Ramos (cell line): ENCODE data around the gene PLCL1.

ENCODE experiments used
- in situ Hi-C: fragments of 300-500 bp; cut with MboI; formaldehyde crosslinking; loops from one replicate; pipeline ENCODE4 v1.14.3; 2022; ENCODE audit warnings: low sequenced_read_pairs; ENCODE audit not compliant: unreplicated experiment

PLCL1 gene

DNA sequence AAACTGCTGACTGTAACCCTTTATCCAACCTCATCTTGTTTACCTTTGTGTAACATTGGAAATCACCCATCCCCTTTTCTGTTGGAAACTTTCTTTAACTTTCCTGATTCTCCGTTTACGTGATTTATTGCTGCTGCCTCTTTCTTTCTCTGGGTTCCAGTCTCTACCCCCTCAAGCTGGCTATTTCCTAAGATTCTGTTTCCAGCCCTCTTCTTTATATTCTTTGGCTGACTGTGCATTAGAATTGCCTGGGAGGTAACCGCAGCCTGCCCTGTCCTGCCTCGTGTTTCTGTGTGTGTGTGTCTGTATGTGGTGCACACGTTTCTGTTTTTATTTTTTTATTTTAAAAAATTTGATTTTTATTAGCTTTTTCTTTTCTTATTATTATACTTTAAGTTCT is 229.2 kb downstream of the PLCL1 start:
- in situ Hi-C loops = no loop called here

DNA sequence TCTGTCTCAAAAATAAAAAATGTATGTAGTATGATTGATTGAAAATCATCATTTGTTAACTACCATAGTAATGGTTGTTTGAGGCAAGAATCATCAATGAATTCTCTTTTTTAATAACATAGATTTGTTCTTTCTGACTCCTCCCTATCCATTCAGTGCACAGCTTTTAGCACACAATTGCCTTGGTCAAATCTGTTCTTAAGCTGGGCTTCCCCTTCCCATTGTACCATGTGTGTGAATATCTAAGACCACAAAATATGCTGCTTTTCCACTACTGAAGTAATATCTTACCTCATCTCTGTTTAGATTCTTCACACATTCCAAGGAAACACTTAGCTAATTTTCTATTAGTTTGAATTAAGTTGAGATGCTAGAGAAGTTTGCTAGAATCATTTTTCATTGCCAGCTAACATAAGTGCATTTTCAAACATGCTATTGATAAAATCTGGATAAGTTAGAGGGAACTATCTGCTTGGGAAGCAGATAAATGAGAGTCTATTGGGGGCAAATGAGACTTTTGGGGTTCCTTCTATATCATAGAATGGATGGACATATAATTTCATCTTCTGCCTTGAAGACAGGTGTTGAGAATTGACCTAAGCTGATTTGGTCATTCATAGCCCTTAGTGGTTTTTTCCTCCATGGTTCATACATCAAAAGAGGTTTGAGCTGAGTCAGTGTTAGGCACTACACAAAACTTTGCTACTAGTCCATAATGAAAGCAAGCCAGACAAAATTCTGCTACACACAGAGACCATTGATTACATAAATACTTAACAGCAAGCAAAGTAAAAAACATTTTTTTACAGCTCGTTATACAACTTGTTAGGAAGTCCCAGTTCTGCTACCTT is 231.9 kb downstream of the PLCL1 start:
- in situ Hi-C loops = no loop called here

DNA sequence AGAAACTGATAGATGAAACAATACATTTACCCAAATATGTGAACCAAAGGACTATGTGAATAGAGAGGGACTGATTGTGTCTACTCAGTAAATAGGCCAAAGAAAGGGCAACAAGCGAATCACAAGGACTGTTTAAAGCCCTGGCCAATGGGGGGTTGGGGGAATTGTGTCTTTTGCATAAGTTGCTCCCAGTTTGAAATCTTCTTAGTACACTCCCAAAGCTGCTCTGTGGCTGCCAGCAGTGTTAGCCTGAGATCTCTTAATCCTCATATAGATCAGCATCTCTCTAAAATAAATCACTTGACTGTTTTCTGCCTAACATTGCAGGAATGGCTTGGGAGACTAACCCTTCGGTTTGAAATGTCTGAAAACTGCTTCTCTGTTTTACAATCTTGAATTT is 236.4 kb downstream of the PLCL1 start:
- in situ Hi-C loops = no loop called here

DNA sequence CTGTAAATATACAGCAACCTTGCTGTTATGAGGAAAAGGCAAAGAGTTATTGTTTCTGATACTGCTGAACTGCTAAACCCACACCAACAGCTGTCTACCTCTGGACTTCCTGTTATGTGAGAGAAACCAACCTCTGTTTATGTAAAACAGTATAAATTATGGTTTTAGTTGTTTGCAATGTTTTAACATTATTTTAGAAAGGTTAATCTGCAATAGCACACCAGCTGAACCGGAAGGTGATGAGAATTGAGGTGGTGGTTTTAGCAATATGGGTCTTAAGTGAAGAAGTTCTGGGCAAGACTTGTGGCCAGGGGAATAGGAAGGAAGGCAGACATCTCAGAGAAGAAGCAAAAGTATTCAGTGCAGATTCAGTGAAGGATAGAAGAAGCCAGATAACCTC is 237.8 kb downstream of the PLCL1 start:
- in situ Hi-C loops = no loop called here

DNA sequence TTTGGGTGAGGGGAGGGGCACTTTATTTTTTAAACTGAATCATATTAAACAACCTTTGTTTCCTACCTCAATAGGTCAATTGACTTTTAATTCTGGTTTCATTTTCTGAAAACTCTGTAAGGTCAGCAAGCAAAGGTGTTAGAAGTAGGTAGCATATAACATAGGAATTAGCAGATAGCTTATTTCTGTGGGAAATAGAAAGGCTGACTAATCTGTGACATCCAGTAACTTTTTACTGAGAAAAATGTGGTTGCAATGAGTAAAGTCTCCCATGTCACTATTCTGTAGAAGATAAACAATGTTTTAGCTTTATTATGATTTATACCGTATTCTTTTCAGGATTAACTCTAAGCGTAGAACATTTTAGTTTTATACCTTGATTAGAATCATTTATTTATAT is 240.4 kb downstream of the PLCL1 start:
- in situ Hi-C loops = no loop called here

DNA sequence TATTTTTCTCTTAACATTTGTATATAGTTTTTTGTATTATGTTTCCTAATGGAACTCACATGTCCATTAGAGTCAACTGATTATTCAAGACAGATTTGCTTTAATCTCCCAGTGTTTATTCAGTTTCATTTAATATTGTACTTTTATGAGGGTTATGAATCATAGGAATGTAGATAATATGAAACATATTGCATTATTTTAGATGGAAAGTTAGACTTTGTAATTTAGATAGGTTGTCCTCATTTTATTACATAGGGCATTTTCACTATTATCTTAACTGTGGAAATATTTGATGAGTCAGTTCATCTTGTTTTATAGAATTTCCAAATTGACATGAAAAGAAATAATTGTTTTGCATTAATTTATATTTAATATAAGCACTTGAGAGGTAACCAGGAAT is 240.8 kb downstream of the PLCL1 start:
- in situ Hi-C loops = no loop called here

DNA sequence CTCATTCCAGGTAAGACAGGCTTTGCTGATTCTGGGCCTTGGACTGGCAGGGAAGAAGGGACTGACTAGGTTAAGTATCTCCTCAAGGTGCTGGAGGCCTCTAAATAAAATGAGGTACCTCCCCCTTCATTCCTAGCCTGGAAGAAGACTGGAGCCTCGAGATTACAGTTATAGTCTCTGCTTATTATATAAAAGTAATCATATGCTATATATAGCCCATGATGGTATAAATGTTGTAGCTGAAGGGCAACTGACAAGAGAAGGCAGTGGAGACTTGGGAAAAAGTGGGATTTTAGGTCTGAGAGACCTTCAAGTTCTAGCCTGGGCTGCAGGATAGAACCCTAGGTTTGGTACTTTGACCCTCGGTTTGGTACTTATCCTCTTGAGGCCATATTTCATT is 248.3 kb downstream of the PLCL1 start:
- in situ Hi-C loops = no loop called here

DNA sequence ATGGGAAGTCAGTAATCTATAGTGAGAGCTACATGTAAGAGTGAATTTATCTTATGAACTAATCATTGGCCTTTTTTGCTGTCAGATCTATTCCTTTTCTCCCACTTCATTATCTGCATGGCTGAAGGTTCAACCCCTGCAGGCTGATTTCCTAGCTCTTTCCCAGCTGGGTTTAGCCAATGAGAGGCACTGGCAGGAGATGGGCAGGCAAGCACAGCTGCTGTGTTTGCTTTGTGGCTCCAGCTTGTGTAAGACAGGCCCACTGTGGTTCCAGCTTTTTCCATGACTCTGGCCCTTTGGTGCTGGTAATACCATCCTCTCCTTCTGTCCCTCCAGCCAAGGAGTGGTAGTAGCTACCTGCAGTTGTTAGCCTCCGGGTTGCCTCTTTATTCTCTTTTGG is 248.8 kb downstream of the PLCL1 start:
- in situ Hi-C loops = no loop called here

DNA sequence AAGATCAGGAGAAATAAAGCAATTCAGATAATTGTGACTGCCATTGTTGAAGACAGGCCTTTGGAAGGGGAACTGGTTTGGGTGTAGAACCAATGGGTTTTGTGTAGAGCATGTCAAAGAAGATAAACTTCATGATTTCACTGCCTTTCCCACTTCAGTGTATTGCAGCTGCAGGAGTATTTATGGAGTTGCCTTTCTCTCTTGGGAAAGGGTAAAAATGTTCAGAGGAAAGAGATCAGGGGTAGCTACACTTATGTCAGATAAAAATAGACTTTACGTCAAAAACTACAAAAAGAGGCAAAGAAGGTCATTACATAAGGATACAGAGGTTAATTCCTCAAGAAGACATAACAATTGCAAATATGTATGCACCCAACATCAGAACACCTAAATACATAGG is 249.4 kb downstream of the PLCL1 start:
- in situ Hi-C loops = no loop called here

DNA sequence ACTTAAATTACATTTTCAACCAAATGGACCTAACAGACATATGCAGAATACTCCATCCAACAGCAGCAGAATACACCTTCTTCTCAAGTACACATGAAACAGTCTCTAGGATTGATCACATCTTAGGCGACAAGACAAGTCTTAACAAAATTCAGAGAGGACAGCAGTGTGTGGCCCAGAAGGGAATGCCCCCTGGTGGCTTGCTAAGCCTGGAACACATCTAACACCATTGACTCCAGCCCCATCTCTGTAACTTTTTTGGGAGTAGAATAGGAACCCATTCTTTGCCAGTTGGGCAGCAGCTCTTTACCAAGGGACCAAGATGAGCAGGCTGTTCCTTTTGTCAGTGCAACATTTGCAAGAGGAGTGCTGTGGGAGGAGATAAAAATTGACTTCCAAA is 249.9 kb downstream of the PLCL1 start:
- in situ Hi-C loops = no loop called here

DNA sequence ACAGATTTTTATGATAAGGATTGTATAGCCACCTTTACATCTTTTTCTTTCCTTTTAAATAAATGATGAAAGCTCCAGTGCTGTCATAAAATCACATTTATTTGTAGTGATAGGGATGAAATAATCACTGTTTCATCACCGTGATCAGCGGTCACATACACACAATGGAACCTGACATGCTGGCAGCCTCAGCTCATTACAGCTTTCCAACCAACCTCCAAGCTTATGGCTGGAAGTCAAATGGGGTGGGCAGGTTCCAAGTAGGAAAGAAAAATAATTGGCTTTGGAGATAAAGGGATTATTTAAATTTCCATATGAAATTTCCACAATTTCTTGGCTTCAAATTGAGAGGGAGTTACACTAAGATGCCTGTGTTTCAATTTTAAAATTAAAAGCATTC is 251.3 kb downstream of the PLCL1 start:
- in situ Hi-C loops = no loop called here

DNA sequence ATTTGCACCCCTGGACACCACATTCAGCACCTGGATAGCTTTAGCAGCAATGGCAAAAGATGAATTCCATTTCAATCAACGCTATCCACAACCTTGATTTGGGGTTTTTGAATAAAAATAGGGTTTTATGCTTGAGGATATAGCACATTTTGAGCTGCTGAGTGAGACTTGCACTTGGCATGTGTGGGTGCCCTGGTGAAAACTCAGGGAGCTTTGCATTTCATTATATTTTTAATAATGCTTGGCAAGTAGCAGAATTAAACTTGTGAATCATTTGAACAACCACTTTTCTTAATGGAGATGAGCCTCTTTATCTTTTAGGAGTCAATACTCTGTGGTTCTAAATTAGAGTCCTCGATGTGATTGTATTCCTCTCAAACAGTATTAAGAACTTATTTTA is 252.4 kb downstream of the PLCL1 start:
- in situ Hi-C loops = no loop called here

DNA sequence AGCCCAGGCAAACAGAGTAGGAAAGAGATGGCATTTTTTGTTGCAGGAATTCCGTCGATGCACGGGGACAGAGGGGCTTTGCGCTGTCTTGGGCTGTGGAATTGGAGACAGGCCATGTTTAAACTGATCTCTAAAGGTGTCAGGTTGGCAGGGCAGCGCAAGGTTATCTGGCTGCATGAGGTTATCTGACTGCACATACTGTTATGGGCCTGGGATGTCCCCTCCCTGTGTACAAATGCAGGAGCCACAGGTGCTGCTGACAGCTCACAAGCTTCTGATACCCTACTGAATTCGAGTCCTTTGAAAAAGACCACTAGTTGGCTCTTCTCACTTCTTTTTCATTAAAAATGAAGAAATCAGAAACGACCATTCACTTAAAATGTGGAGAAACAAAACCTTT is 255.4 kb downstream of the PLCL1 start:
- in situ Hi-C loops = no loop called here

DNA sequence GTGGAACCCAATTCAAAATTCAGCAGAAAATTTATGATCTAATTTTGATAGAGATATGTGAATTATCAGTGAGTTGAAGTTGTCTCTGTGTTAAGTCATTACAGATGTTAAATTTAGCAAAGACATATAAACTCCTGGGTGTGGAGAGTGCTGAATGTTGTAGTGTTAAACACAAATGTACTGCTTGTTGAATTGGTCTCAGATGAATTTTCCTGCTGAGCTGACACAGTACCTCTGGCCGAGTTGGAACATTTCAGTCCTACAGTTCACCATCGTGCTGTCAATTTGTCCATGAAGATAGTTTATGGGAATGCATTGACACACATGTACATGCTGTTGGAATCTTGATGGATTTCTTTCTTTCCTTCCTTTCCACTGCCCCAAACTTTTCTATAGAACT is 255.9 kb downstream of the PLCL1 start:
- in situ Hi-C loops = no loop called here

DNA sequence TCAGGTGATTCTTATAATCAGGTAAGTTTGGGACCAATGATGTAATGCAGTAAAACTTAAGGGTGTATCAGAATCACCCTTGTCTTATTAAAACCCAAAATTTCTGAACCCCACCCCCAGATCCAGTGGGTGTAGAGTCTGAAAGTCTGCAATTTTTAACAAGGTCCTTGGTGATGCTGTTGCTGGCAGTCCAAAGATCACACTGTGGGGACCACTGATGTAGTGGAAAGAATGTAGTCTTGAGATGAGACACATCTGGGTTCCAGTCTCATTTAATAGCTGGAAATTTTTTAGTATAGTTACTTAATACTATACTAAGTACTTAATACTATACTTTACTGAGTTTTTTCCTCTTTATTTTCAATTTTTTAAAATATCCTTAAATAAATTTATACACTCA is 258.4 kb downstream of the PLCL1 start:
- in situ Hi-C loops = no loop called here

DNA sequence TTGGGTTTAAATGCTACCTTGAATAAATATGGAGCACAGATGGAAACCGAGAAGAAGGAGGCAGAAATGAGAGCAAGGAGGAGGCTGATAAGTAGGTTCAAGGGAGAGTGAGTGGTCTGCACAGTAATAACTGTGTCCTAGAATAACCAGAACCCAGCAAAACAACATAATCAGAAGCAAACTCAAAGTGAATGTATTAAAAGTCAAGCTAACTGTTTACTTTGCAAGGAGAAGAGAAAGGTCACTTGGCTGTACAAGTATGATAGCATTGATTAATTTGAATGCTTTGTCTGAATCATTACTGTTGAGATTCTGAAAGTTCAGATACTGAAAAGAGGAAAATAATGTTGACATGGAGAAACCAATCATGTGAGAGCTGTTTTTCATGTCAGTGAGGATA is 258.8 kb downstream of the PLCL1 start:
- in situ Hi-C loops = no loop called here

DNA sequence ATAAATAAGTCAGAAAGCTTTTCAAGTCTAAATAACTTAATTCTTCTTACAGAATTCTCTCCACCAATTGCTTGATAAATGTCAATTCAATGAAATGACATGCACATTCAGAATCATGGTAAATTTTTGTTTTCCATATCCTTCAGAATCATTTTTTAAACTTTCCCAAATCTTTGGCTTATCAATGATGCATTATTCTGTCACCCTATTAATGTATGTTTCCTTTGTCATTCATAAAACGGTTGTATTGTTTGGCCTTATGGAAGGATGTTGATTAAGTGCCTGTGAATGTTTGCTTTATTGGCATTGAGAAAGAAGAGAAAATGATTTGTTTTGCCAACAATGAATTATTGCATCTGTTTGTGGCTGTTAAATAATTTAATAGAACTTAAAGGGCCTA is 260.9 kb downstream of the PLCL1 start:
- in situ Hi-C loops = no loop called here

DNA sequence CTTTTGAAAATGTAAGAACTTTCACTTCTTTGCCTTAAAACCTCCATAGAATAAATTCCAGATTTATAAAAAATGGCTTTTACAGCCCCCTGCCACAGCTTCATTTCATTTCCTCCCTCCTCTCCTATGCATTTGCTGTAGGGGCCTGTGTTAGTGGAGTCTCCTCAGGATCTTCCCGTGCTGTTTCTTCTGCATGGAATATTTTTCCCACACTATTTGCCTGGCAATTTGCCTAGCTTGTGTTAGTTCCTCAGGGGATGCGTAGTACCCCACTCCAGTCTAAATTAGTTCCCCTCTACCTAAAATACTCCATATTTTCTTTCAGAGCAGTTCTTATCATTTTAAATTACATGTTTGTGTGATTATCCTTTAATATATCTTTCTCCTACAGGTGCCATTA is 262.2 kb downstream of the PLCL1 start:
- in situ Hi-C loops = no loop called here

DNA sequence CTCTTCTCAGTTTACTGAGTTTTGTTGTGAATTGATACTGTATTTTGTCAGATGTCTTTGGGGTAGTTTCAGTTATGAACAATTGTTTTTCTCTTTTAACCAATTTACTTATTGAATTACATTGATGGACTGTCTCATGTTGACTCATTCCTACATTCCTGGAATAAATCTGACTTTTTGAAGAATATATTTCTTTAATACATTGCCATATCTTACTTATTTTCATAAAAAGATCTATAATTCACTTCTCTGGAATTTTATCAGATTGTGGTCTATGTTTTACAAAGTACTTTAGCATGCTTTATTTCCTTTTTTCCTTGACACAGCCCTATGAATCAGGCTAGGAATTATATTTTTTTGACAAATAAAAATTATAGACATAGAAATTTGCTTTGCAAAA is 268.3 kb downstream of the PLCL1 start:
- in situ Hi-C loops = no loop called here

DNA sequence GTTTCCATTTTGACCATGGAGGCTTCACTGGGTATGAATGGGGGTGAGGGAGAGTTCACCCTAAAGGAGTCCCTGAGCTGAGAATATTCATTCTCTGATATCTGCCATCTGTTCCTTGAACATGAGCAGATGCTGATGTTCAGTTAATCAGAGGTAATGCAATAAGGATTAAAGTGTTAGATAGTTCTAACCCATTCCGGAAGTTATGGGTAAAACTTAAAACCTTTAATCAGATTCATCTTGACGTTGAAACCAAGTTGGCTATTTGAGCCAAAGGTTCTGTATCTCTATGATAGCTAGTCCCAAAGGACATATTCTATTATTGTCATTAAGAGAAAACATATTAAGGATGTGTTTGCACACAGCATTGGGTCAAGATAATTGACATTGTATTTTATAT is 268.9 kb downstream of the PLCL1 start:
- in situ Hi-C loops = no loop called here

DNA sequence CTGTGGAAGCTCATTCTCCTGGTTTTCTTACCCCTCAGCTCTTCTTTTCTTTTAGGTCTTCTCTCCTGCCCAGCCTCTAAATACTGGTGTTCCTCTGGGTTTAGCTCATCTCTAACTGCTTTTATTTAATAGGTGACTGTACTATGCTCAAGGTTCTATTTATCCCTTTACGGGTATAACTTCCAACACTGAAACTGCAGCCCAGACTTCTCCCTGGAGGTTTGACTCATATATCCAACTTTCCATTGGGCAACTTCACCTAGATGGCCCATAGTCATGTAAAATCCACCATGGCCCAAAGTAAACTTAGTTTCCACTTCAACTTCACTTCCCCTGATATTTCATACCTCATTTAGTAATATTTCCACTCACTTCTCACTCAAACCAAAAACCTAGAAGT is 273.1 kb downstream of the PLCL1 start:
- in situ Hi-C loops = no loop called here

DNA sequence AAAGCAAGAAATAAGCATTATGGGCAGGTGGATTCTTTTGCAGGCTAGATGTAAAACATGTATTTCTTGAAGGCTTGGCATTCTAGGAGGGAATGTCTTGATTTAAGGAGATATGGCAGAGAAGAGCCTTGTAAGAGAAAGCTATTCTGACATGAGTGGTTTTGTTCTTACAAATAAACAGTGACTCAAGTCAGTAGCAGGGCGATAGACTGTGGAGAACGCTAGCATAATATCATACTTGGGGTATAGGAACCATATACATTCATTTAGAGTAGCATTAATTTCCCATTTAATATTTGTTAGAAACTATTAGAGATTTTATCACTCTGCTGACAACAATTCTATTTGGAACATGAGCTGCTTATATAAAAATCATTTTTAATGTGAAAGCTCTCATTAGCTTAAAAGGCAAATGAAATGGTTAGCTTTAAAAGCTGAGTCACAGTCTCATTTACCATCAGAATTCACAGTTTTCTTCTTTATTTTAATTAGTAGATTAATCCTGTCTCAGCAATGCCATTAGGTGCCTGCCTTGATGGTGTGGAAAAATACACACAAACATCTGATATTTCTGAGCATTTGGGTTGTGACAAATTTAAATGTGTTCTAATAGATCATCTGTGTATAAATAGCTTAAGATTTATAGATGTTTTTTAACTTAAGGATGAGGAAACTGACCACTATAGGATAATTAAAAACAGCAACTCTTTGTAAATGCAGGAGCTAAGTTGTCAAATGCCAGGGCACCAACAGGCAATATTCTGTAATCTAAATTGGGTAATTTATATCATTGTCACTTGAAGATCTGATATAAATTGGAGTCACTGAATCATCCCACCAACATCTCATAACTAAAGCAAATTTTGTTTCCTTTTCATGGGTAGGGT is 276.7 kb downstream of the PLCL1 start:
- in situ Hi-C loops = no loop called here
